HEK293 (cell line): ENCODE data around the gene AFP.

Source experiments
- CTCF ChIA-PET: fragments of 350-600 bp; formaldehyde crosslinking; extraction: SDS; loops from one replicate; lab custom pipeline; 2021; ENCODE audit warnings: antibody characterized with exemption; lab: Yijun Ruan, JAX
- POLR2A ChIA-PET: fragments of 300-600 bp; formaldehyde crosslinking; extraction: SDS; loops from one replicate; lab custom pipeline; 2020; ENCODE audit warnings: antibody characterized with exemption, inconsistent platforms; lab: Yijun Ruan, JAX
- H3K27ac ChIP-seq: fragments of 200-500 bp; sonication (Bioruptor generic); 2 replicates; pipeline ENCODE4 v1.5.1; 2014; ENCODE audit warnings: low read depth, low read length, control low read depth, inconsistent platforms; ENCODE audit errors: extremely low read depth
- H3K36me3 ChIP-seq, 2 experiments: fragments of 200-500 bp in 1 of 2; sonication (Bioruptor generic) in 1 of 2; 1 replicate in 1 of 2; 2 replicates in 1 of 2; pipeline ENCODE4 v1.5.1; 2014 to 2017; ENCODE audit warnings: inconsistent platforms in 2 of 2, low read length in 2 of 2; ENCODE audit not compliant: control insufficient read depth in 2 of 2, insufficient read depth in 1 of 2
- H3K4me1 ChIP-seq: fragments of 200-500 bp; sonication (Bioruptor generic); 2 replicates; pipeline ENCODE4 v1.5.1; 2014; ENCODE audit warnings: mild to moderate bottlenecking, low read length, inconsistent platforms; ENCODE audit not compliant: control insufficient read depth, insufficient read depth
- H3K4me3 ChIP-seq: 2 replicates; pipeline ENCODE4 v1.5.1; 2011; ENCODE audit warnings: low read depth, mild to moderate bottlenecking, control low read depth, low read length, moderate library complexity
- H3K9me3 ChIP-seq: fragments of 200-500 bp; sonication (Bioruptor generic); 2 replicates; pipeline ENCODE4 v1.5.1; 2014; ENCODE audit warnings: low read depth, low read length, inconsistent platforms; ENCODE audit not compliant: control insufficient read depth, insufficient read depth
- GLI4 ChIP-seq: fragments of 450-650 bp; formaldehyde crosslinking; IDR thresholded peaks from 2 replicates; pipeline ENCODE4 v1.5.1; 2016; ENCODE audit warnings: missing biosample characterization, missing genetic modification characterization
- GLIS2 ChIP-seq: fragments of 450-650 bp; formaldehyde crosslinking; IDR thresholded peaks from 2 replicates; pipeline ENCODE4 v1.5.1; 2016; ENCODE audit warnings: missing biosample characterization, missing genetic modification characterization
- SP2 ChIP-seq: fragments of 450-650 bp; formaldehyde crosslinking; IDR thresholded peaks from 2 replicates; pipeline ENCODE4 v1.5.1; 2016; ENCODE audit warnings: missing biosample characterization, missing genetic modification characterization
- ZFP41 ChIP-seq: fragments of 450-650 bp; formaldehyde crosslinking; IDR thresholded peaks from 2 replicates; pipeline ENCODE4 v1.5.1; 2016; ENCODE audit warnings: missing biosample characterization, missing genetic modification characterization, borderline replicate concordance
- ZIC2 ChIP-seq: fragments of 450-650 bp; formaldehyde crosslinking; IDR thresholded peaks from 2 replicates; pipeline ENCODE4 v1.5.1; 2016; ENCODE audit warnings: missing biosample characterization, missing genetic modification characterization
- ZNF501 ChIP-seq: fragments of 450-650 bp; formaldehyde crosslinking; IDR thresholded peaks from 2 replicates; pipeline ENCODE4 v1.5.1; 2016; ENCODE audit warnings: missing biosample characterization, missing genetic modification characterization
- ZNF555 ChIP-seq: fragments of 450-650 bp; formaldehyde crosslinking; conservative IDR thresholded peaks from 2 replicates; pipeline ENCODE4 v1.5.1; 2017; ENCODE audit warnings: missing biosample characterization, mild to moderate bottlenecking, missing genetic modification characterization, inconsistent platforms
- ZNF561 ChIP-seq: fragments of 450-650 bp; IDR thresholded peaks from 2 replicates; pipeline ENCODE4 v1.5.1; 2018; ENCODE audit warnings: missing biosample characterization, missing genetic modification characterization, borderline replicate concordance
- ZNF621 ChIP-seq: fragments of 450-650 bp; formaldehyde crosslinking; IDR thresholded peaks from 2 replicates; pipeline ENCODE4 v1.5.1; 2017; ENCODE audit warnings: missing biosample characterization, missing genetic modification characterization
- ZNF76 ChIP-seq: fragments of 450-650 bp; formaldehyde crosslinking; IDR thresholded peaks from 2 replicates; pipeline ENCODE4; 2016; ENCODE audit warnings: low read depth, missing biosample characterization, missing genetic modification characterization, borderline replicate concordance
- TF ChIP-seq, protein P1 (sequence below): fragments of 450-650 bp; formaldehyde crosslinking; conservative IDR thresholded peaks from 2 replicates; pipeline ENCODE4 v1.5.1; 2016; ENCODE audit warnings: low read depth, missing biosample characterization, missing genetic modification characterization
- TF ChIP-seq, protein P2 (sequence below): fragments of 450-650 bp; formaldehyde crosslinking; IDR thresholded peaks from 2 replicates; pipeline ENCODE4 v1.5.1; 2016; ENCODE audit warnings: missing biosample characterization, missing genetic modification characterization
- TF ChIP-seq, protein P3 (sequence below): fragments of 450-650 bp; formaldehyde crosslinking; IDR thresholded peaks from 2 replicates; pipeline ENCODE4 v1.5.1; 2016; ENCODE audit warnings: missing biosample characterization, missing genetic modification characterization
- TF ChIP-seq, protein P4 (sequence below): fragments of 450-650 bp; formaldehyde crosslinking; IDR thresholded peaks from 2 replicates; pipeline ENCODE4 v1.5.1; 2016; ENCODE audit warnings: missing biosample characterization, missing genetic modification characterization, borderline replicate concordance

The AFP gene

DNA sequence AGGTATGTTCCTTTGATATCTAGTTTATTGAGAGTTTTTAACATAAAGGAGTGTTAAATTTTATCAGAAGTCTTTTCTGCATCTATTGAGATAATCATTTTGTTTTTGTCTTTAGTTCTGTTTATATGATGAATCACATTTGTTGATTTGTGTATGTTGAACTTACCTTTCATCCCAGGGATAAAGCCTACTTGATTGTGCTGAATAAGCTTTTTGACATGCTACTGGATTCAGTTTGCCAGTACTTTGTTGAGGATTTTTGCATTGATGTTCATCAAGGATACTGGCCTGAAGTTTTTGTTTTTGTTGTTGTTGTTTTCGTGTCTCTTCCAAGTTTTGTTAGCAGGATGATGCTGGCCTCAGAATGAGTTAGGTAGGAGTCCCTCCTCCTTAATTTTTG is 34.7 kb downstream of the AFP start (continued):
- TF ChIP-seq, protein P1, sequence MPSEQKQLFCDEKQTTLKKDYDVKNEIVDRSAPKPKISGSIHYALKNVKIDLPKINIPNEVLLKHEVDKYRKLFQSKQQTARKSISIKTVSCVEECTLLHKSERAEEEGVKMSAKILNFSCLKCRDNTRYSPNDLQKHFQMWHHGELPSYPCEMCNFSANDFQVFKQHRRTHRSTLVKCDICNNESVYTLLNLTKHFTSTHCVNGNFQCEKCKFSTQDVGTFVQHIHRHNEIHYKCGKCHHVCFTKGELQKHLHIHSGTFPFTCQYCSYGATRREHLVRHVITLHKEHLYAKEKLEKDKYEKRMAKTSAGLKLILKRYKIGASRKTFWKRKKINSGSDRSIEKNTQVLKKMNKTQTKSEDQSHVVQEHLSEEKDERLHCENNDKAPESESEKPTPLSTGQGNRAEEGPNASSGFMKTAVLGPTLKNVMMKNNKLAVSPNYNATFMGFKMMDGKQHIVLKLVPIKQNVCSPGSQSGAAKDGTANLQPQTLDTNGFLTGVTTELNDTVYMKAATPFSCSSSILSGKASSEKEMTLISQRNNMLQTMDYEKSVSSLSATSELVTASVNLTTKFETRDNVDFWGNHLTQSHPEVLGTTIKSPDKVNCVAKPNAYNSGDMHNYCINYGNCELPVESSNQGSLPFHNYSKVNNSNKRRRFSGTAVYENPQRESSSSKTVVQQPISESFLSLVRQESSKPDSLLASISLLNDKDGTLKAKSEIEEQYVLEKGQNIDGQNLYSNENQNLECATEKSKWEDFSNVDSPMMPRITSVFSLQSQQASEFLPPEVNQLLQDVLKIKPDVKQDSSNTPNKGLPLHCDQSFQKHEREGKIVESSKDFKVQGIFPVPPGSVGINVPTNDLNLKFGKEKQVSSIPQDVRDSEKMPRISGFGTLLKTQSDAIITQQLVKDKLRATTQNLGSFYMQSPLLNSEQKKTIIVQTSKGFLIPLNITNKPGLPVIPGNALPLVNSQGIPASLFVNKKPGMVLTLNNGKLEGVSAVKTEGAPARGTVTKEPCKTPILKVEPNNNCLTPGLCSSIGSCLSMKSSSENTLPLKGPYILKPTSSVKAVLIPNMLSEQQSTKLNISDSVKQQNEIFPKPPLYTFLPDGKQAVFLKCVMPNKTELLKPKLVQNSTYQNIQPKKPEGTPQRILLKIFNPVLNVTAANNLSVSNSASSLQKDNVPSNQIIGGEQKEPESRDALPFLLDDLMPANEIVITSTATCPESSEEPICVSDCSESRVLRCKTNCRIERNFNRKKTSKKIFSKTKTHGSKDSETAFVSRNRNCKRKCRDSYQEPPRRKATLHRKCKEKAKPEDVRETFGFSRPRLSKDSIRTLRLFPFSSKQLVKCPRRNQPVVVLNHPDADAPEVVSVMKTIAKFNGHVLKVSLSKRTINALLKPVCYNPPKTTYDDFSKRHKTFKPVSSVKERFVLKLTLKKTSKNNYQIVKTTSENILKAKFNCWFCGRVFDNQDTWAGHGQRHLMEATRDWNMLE (tag by site-specific recombination): no peak
- no peak for TF ChIP-seq ZNF76 (tag by site-specific recombination)
- TF ChIP-seq, protein P2, sequence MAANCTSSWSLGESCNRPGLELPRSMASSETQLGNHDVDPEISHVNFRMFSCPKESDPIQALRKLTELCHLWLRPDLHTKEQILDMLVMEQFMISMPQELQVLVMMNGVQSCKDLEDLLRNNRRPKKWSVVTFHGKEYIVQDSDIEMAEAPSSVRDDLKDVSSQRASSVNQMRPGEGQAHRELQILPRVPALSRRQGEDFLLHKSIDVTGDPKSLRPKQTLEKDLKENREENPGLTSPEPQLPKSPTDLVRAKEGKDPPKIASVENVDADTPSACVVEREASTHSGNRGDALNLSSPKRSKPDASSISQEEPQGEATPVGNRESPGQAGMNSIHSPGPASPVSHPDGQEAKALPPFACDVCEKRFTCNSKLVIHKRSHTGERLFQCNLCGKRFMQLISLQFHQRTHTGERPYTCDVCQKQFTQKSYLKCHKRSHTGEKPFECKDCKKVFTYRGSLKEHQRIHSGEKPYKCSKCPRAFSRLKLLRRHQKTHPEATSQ: no peak
- TF ChIP-seq GLI4: no peak
- no peak for TF ChIP-seq ZIC2 (tag by site-specific recombination)
- TF ChIP-seq, protein P3, sequence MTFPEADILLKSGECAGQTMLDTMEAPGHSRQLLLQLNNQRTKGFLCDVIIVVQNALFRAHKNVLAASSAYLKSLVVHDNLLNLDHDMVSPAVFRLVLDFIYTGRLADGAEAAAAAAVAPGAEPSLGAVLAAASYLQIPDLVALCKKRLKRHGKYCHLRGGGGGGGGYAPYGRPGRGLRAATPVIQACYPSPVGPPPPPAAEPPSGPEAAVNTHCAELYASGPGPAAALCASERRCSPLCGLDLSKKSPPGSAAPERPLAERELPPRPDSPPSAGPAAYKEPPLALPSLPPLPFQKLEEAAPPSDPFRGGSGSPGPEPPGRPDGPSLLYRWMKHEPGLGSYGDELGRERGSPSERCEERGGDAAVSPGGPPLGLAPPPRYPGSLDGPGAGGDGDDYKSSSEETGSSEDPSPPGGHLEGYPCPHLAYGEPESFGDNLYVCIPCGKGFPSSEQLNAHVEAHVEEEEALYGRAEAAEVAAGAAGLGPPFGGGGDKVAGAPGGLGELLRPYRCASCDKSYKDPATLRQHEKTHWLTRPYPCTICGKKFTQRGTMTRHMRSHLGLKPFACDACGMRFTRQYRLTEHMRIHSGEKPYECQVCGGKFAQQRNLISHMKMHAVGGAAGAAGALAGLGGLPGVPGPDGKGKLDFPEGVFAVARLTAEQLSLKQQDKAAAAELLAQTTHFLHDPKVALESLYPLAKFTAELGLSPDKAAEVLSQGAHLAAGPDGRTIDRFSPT (tag by site-specific recombination): no peak

DNA sequence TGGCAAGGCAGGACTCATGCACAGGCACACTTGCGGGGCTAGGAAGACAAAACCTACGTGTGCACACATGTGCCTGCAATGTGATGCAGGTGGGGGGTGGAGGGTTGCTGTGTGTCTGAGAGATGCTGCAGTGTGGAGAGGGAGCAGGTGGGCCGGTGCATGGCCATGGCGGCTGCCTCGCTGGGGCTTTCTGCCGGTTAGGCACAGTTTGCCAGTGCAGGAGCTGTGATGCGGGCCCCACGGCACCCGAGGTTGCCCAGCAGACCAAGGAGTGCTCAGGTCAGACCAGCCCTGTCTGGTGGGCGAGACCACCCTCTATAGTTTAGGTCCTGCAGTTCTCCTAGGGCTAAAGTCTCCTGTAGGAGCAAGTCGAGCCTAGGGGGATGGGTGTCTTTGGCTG is 41.2 kb downstream of the AFP start:
- ChIA-PET POLR2A (no interaction called here), CTCF (no interaction called here)
- H3K27ac ChIP-seq: no peak overlapping the region

DNA sequence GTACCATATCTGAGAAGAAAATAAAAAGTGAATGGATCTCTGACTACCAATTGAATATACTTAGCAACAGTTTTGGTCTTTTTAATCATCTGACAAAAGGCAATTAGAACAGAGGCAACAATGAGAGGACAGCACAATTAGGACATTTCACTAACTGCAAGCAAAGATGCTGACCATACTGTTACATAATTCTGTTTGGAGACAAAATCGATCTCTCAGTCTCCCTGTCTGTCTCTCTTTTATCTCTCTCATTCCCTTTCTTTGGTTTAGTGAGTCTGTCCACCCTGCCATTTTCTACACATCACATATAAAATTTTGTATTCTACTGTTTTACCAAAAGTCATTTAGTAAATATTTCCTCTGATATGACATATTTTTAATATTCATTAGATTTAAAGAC is 43.3 kb downstream of the AFP start:
- ChIA-PET CTCF (interaction anchor here (0.6 kb wide), 2 partner anchors 33 to 942 kb away, joined by 3 to 4 read pairs; no protein-coding TSS in a partner anchor), POLR2A (no interaction called here)
- no peak for TF ChIP-seq ZNF555 (tag by site-specific recombination)
- TF ChIP-seq, protein P4, sequence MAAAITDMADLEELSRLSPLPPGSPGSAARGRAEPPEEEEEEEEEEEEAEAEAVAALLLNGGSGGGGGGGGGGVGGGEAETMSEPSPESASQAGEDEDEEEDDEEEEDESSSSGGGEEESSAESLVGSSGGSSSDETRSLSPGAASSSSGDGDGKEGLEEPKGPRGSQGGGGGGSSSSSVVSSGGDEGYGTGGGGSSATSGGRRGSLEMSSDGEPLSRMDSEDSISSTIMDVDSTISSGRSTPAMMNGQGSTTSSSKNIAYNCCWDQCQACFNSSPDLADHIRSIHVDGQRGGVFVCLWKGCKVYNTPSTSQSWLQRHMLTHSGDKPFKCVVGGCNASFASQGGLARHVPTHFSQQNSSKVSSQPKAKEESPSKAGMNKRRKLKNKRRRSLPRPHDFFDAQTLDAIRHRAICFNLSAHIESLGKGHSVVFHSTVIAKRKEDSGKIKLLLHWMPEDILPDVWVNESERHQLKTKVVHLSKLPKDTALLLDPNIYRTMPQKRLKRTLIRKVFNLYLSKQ (tag by site-specific recombination): no peak
- TF ChIP-seq ZNF561: no peak
- TF ChIP-seq ZFP41 (tag by site-specific recombination): no peak
- no peak overlapping the region for H3K4me3 ChIP-seq
- no peaks in the 10 kb centered on the region for H3K4me1 ChIP-seq
- H3K27ac ChIP-seq: no peak overlapping the region
- no peaks in the 10 kb centered on the region for H3K36me3 ChIP-seq
- no peaks in the 10 kb centered on the region for H3K9me3 ChIP-seq

More for the DNA sequence above, 41.2 kb downstream of the AFP start:
- Histone ChIP-seq H3K9me3 (no peaks in the 10 kb centered on the region), H3K4me1 (no peaks in the 10 kb centered on the region), H3K4me3 (no peak overlapping the region), H3K36me3 (no peaks in the 10 kb centered on the region)
- TF ChIP-seq ZNF621 (tag by site-specific recombination): no peak
- TF ChIP-seq SP2: no peak
- no peak for TF ChIP-seq GLIS2
- no peak for TF ChIP-seq ZNF501 (tag by site-specific recombination)
